Activated T-helper 1 cell treated with Interleukin-2 at 50 U/mL for 16 hours (primary cell): ENCODE results near the gene CHCHD1.
"Not testable (repeated sequence)": the region's sequence is repeated elsewhere in the genome, so short reads cannot be mapped to it uniquely, and the experiment has no call there.

Experiments used
- DNase-seq: peaks from one replicate; pipeline ENCODE4 v3.0.0-alpha.2; 2020; ENCODE audit warnings: low read depth

The CHCHD1 gene

DNA sequence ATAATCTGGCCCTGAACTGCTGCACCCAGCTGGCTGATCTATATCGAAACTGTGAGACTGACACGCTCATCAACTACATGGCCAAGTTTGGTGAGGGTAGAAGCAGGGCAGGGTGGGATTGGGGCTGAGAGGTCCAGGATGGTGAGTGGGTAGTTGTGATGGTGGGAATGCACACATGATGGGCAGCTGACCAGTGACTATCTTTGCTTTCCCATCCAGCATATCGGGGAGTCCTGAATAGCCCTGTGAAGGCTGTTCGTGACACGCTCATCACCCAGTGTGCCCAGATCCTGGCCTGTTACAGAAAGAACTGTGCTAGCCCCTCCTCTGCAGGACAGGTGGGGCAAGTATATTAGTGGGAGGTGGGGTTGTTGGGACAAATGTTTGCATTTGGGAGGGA lies 12.5 kb upstream of the CHCHD1 start:
- DNase-seq = no peak

DNA sequence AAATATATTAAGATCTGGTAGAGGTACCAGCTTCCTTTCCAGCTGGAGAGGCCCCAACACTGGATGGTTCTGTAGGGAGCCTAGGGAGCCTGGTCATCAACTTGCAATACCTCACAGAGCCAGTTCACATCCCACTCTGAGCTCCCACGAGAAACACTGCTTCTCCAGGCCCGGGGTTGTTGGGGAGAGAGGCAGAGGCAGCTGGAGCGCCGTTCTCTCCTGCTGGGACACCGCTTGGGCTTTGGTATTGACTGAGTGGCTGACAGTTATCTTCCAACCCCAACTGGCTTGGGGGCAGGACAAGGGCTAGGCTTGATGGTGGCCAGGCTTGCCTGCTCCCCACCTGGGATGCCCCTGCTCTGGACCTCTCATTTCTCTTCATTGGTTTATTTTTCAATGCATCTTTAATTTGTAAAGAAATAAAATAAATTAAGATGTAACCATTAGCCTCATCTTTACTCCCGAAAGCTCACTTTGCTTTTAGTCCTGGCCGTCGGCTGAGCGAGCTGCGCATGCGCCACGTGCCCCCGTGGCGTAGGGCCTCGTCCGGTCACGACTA lies 10.0 kb upstream of the CHCHD1 start:
- DNase-seq = no peak

DNA sequence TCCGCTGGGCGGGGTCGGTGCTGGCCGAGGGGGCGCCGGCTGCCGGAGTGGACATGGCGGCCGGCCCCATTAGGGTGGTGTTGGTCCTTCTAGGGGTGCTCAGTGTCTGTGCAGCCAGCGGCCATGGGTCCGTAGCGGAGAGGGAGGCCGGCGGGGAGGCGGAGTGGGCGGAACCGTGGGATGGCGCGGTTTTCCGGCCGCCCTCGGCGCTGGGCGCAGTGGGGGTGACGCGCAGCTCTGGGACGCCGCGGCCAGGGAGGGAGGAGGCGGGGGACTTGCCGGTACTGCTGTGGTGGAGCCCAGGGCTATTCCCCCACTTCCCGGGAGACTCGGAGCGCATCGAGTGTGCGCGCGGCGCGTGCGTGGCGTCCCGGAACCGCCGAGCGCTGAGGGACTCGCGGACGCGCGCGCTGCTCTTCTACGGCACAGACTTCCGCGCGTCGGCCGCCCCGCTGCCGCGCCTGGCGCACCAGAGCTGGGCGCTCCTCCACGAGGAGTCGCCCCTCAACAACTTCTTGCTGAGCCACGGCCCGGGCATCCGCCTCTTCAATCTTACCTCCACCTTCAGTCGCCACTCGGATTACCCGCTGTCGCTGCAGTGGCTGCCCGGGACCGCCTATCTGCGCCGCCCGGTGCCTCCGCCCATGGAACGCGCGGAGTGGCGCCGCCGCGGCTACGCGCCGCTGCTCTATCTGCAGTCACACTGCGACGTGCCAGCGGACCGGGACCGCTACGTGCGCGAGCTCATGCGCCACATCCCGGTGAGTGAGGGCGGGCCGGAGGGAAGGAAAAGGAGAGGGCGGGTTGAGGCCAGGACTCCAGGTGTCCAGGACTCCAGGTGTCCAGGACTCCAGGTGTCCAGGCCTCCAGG lies 9.3 kb upstream of the CHCHD1 start:
- DNase-seq = peak; percentile 72

DNA sequence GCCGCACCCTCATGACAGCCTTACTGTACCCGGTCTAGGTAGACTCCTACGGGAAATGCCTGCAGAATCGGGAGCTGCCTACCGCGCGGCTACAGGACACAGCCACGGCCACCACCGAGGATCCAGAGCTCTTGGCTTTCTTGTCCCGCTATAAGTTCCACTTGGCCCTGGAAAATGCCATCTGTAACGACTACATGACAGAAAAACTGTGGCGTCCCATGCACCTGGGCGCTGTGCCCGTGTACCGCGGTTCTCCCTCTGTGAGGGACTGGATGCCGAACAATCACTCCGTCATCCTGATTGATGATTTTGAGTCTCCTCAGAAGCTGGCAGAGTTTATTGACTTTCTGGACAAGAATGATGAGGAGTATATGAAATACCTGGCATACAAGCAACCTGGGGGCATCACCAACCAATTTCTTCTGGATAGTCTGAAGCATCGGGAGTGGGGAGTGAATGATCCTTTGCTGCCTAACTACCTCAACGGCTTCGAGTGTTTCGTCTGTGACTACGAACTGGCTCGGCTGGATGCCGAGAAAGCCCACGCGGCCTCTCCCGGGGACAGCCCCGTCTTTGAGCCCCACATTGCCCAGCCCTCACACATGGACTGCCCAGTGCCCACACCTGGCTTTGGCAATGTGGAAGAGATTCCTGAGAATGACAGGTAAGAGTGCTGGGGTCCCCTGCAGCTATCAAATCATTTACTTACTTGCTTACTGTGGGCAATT lies 8.5 kb upstream of the CHCHD1 start:
- DNase-seq = no peak

DNA sequence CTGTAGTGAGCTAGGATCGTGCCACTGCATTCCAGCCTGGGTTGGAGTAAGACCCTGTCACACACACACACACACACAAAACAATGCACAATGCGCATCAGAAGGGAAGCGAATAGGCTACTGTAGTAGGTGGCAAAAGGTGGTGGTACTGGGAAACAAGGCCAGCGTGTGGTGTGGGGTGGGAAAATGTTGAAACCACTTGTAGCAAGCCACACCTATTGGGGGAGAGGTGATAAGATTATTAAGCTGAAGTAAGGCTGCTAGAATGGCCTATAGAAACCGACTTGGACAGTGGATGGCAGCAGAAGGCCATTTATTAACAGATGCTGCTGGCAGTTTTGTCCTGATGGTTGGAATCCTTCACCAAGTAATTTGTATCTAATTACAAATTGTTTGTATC lies 7.2 kb upstream of the CHCHD1 start:
- no peak for DNase-seq

GRCh38 chr10:73779018-73779417 lies 2.8 kb upstream of the CHCHD1 start:
- no peak for DNase-seq

GRCh38 chr10:73779539-73780197 lies 2.2 kb upstream of the CHCHD1 start:
- DNase-seq = no peak

GRCh38 chr10:73780301-73780700 lies 1.5 kb upstream of the CHCHD1 start:
- DNase-seq = no peak

DNA sequence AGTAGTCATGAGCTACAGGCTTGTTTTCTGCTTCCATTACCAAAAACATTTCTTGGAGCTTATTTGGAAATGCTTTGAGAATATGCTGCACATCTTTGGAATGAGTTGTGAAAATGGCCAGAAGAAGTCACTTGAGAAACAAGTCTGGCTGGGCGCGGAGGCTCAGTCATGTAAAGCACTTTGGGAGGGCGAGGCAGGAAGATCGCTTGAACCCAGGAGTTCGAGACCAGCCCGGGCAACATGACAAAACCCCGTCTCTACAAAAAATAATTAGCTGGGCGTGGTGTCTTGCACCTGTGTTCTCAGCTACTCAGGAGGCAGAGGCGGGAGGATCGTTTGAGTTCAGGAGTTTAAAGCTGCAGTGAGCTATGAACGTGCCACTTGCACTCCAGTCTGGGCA lies 882 bp upstream of the CHCHD1 start:
- DNase-seq = no peak

DNA sequence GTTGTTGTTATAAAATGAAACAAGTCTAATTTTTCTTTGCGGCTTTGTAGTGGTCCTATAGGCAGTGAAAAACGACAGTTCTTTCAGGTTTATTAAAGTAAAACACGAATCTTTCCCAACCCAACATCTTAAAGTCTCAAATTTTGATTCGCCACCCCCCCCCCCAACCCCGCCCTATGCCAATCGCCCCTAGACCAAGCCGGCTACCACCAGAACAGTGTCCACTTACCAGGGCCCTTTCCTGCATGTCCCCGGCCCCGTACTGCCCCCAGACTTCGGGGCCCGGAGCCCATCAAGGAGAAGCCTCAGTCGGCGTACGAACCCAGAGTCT lies 335 bp upstream of the CHCHD1 start:
- no peak for DNase-seq

GRCh38 chr10:73782749-73783085 lies 869 bp downstream of the CHCHD1 start:
- no peak for DNase-seq

DNA sequence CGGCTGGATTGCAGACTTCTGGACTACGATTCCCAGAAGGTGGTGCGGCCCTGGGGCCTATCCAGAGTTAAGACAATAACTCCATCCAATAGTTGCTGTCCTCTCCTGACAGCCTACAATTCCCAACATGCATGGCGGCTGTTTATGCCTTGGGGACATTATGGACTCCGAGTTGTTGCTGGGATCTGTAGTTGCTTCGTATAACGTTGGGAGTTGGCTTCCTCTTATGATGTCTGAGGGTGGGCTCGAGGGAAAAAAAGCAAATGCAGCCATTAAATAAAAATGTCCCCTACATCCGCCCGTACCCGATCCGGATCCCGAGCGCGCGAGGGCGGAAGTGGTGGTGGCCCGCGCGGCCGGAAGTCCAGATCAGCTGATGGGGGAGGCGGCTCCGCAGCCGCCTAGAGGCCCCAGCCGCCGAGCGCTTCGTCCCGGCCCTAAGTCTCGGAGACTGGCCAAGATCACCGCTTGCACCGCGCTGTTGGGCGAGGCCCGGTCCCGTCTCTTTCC lies 3.4 kb downstream of the CHCHD1 start, which contains the start of gene ZSWIM8:
ZSWIM8 (plus strand) TSS at position 396 of the 510 bp plus-strand sequence. CDS start 273 bp downstream, outside the sequence.
- DNase-seq = peak; percentile 79

- peak; percentile 24 for DNase-seq
These were observed 4.1 kb downstream of the CHCHD1 start for GRCh38 chr10:73785721-73786511.

DNA sequence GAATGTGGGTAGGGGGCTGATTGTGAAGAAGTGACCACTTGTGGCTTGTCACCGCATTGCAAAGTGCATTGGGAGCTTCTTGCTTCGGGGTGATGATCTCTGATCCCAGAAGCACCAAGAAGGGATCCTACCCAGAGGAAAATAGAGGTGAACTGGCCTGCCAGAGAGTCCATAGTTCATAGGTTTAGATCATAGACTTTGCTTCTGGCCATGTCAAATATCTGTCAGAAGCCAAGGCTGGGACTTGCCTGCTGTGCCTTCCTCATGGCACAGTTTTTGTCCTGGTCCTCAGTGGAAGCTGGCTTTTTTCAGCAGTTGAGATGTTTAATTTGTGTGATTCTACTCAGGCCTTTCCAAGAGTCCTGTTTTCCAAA lies 4.7 kb downstream of the CHCHD1 start:
- no peak for DNase-seq

GRCh38 chr10:73787031-73787800 lies 5.4 kb downstream of the CHCHD1 start:
- DNase-seq = not testable (repeated sequence)

- DNase-seq = no peak
These were observed 7.2 kb downstream of the CHCHD1 start for GRCh38 chr10:73788864-73789658.

- DNase-seq = no peak
These were observed 7.8 kb downstream of the CHCHD1 start for GRCh38 chr10:73789659-73790055.

DNA sequence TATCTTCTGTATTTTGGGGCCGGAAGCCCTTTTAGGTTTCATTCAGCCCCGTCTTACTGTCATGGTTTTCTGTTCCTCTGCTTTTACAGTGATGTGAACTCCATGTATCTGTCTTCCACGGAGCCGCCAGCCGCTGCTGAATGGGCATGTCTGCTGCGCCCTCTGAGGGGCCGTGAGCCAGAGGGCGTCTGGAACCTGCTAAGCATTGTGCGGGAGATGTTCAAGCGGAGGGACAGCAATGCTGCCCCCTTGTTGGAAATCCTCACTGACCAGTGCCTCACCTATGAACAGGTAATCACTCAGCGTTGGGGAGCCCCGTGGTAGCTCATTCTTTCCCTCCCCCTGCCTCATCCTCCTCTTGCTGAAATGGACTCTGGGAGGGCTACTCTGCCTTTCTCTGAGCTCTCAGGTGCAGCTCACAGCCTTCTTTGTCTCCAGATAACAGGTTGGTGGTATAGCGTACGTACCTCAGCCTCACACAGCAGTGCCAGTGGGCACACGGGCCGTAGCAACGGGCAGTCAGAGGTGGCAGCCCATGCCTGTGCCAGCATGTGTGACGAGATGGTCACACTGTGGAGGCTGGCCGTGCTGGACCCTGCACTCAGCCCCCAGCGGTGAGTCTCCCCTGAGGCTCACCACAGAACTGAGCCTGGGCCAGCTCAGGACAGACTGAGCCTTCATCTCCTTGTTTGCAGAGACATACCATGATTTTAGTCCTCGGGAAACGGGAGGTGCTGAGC lies 9.2 kb downstream of the CHCHD1 start:
- DNase-seq = no peak

DNA sequence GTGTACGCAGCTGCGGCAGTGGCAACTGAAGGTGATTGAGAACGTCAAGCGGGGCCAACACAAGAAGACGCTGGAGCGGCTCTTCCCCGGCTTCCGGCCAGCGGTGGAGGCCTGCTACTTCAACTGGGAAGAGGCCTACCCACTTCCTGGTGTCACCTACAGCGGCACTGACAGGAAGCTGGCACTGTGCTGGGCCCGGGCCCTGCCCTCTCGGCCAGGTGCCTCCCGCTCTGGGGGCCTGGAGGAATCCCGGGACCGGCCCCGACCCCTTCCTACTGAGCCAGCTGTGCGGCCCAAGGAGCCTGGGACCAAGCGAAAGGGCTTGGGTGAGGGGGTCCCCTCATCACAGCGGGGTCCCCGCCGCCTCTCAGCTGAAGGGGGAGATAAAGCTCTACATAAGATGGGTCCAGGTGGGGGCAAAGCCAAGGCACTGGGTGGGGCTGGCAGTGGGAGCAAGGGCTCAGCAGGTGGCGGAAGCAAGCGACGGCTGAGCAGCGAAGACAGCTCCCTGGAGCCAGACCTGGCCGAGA lies 10.1 kb downstream of the CHCHD1 start:
- no peak for DNase-seq
